Psoas muscle (tissue), 8 donors: ENCODE data around the gene PLG. TPM values are rescaled to one million over a fixed set of nuclear protein-coding genes. Genes with fewer than 3 reads are reported as not detected.
"Not testable (repeated sequence)": the region's sequence is repeated elsewhere in the genome, so short reads cannot be mapped to it uniquely, and the experiment has no call there.

ENCODE experiments used
- ATAC-seq, 4 donors: fragments of 200-7000 bp; cut with Tn5 transposase; one replicate each; pipeline ENCODE4 v1.9.1; 2020; ENCODE audit warnings: moderate library complexity in 3 of 4, mild to moderate bottlenecking in 2 of 4
- DNase-seq, 2 donors: peaks; one replicate each; pipeline ENCODE4 v3.0.0-alpha.2; 2020
- H3K27ac ChIP-seq: fragments of 200-600 bp; one replicate; pipeline ENCODE4 v1.8.0; 2022
- H3K27me3 ChIP-seq, 3 donors: fragments of 200-600 bp in 1 of 3; one replicate each; pipeline versions ENCODE4 v1.6.1 to v1.8.0; 2013 to 2022; ENCODE audit warnings: low read length in 2 of 3, mild to moderate bottlenecking in 2 of 3, moderate library complexity in 1 of 3; ENCODE audit not compliant: insufficient read depth in 3 of 3
- H3K36me3 ChIP-seq, 2 donors: fragments of 200-600 bp in 1 of 2; one replicate each; pipeline versions ENCODE4 v1.6.1 to v1.8.0; 2013 to 2022; ENCODE audit warnings: low read depth in 1 of 2, mild to moderate bottlenecking in 1 of 2, moderate library complexity in 1 of 2; ENCODE audit not compliant: insufficient read depth in 1 of 2
- H3K4me1 ChIP-seq: fragments of 200-600 bp; one replicate; pipeline ENCODE4 v1.8.0; 2022
- H3K4me3 ChIP-seq: fragments of 200-600 bp; one replicate; pipeline ENCODE4 v1.8.0; 2022; ENCODE audit warnings: mild to moderate bottlenecking
- H3K9me3 ChIP-seq: fragments of 200-600 bp; one replicate; pipeline ENCODE4 v1.8.0; 2022
- WGBS, 3 donors: extraction: QIAGEN DNeasy Blood & Tissue Kit; methylation state at CpG; one replicate each; pipeline versions ENCODE4 v1.1.6 to v1.1.7; 2013; 5-methylcytosine and 5-hydroxymethylcytosine counted together
- intact Hi-C, 2 donors: fragments of 100-400 bp; cut with DNase I; formaldehyde crosslinking; loops; one replicate each; pipeline versions ENCODE4 v1.11.0 to v1.14.2; 2022
- long read RNA-seq, 2 donors: library from polyadenylated mRNA; unstranded; transcript quantifications; one replicate each; pipeline ENCODE4 v2.0.0, GENCODE V29; 2021
- polyA plus RNA-seq, 3 donors: library from polyadenylated mRNA; stranded (reverse); fragments of 200-250 nt; gene quantifications; one replicate each; pipeline ENCODE4 v1.2.3, GENCODE V29; 2013
- total RNA-seq, 4 donors: library from RNA; stranded (reverse); fragmentation: NEBNext Ultra II Directional in 2 of 4; extraction: Animal tissue kit (Norgen Biotek cat#: 25700) in 2 of 4; gene quantifications; one replicate each; pipeline versions ENCODE4 v1.2.1 to v1.2.4, GENCODE V29; 2021 to 2023
- TF ChIP-seq, protein P1 (sequence below): fragments of 200-600 bp; IDR thresholded peaks from one replicate; pipeline ENCODE4 v1.8.0; 2022; ENCODE audit warnings: antibody characterized with exemption
- donor health status: healthy with polysubstance abuse.
- donor health status: DM: no; HTN: no; CAD: no; lungs with moderate emphysema.
- donor health status: Bipolar disorder and iron deficiency.
- donor health status: healthy.
- donor health status: DM: yes; HTN: yes; CAD: no.
- donor health status: DM: no; HTN: no; CAD: no.
- donor health status: DM: no; HTN: no; CAD: no.
- donor health status: DM: yes; HTN: yes; CAD: no.

Gene PLG
- total RNA-seq (under 1 TPM in 2 of 4 donors, not detected in 2; 0.20 to 0.64 TPM), polyA plus RNA-seq (not detected)
- long read RNA-seq, donor 1 = 0 reads
- long read RNA-seq, donor 2 = 0 reads

DNA sequence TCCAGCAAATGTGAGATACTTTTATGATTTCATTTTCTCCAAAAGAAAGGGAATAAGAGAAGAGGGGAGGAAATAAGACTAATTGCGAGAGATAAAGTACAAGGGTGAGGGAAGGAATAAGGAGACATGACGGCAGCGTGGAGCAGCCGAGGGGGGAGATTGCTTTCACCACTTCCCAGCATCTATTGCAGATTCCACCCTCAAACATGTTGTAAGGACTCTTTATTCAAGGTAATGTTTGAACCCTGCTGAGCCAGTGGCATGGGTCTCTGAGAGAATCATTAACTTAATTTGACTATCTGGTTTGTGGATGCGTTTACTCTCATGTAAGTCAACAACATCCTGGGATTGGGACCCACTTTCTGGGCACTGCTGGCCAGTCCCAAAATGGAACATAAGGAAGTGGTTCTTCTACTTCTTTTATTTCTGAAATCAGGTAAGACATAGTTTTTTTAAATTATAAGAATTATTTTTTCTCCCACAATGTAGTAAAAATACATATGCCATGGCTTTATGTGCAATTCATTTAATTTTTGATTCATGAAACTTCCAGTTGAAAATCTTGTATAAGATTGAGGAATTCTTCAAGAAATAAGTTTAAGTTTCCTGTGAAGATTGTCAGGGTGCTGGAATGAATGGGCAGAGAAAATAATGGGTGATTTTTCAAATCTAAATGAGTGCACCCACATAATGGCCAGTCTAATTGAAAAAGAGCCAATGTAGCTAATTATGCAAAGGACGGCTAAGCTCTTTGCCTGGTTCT is at the start of gene PLG:
Gene PLG, plus strand, starts transcription at position 327 of the 763 bp plus-strand sequence. Its CDS starts 61 bp downstream, at position 388.
- H3K4me3 ChIP-seq, H3K27ac ChIP-seq, H3K9me3 ChIP-seq, DNase-seq, H3K4me1 ChIP-seq, H3K27me3 ChIP-seq, ATAC-seq, H3K36me3 ChIP-seq, intact Hi-C loops: not testable (repeated sequence)
- WGBS, 3 donors = 90 to 95% (median 94%) methylated on average over 6 of the region's 6 CpGs

DNA sequence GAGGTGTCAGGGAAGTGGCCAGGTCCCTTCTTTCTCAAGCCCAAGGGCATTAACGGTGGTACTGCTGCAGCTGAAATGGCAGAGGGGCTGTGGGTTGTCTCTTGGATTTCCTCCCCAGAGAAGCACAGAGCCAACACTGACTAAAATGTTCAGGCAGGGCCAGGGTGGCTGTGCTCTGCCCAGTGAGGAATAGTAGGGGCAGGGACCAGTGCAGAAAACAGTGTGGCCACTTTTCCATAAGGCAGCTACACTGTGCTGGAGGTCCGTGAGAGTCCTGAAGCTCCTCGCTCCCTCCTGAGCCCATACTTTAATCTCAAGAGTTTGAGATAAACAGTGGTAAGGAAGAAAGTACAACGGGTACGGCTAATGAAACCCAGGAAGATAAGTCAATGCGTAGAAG is 42.5 kb upstream of the PLG start:
- intact Hi-C loops = no loop called here
- no peaks in the 10 kb centered on the region for H3K36me3 ChIP-seq
- no peaks in the 10 kb centered on the region for H3K9me3 ChIP-seq
- no peak for ATAC-seq
- H3K27me3 ChIP-seq = no peaks in the 10 kb centered on the region
- H3K4me1 ChIP-seq = no peaks in the 10 kb centered on the region
- TF ChIP-seq, protein P1, sequence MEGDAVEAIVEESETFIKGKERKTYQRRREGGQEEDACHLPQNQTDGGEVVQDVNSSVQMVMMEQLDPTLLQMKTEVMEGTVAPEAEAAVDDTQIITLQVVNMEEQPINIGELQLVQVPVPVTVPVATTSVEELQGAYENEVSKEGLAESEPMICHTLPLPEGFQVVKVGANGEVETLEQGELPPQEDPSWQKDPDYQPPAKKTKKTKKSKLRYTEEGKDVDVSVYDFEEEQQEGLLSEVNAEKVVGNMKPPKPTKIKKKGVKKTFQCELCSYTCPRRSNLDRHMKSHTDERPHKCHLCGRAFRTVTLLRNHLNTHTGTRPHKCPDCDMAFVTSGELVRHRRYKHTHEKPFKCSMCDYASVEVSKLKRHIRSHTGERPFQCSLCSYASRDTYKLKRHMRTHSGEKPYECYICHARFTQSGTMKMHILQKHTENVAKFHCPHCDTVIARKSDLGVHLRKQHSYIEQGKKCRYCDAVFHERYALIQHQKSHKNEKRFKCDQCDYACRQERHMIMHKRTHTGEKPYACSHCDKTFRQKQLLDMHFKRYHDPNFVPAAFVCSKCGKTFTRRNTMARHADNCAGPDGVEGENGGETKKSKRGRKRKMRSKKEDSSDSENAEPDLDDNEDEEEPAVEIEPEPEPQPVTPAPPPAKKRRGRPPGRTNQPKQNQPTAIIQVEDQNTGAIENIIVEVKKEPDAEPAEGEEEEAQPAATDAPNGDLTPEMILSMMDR = no peak
- no peak overlapping the region for H3K4me3 ChIP-seq
- WGBS, 3 donors = 83 to 86% (median 85%) methylated on average over 6 of the region's 6 CpGs
- no peak overlapping the region for H3K27ac ChIP-seq
- no peak for DNase-seq

DNA sequence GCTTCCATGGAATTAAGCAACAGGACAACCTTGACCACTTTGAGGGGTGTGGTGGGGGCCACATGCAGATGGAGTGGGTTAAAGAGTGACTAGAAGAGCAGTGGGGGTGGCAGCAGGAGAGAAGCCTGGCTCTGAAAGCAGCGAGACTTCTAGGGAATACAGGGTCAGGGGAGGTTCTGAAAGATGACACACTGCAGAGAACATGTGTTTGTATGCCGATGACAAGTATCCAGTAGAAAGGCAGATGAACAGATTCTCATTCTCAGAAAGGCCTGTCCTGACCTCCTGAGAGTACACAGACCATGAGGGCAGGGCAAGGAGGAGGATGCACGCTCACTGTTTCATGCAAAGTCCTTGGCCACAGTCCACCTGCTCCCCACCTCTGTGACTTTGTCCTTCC is 40.8 kb upstream of the PLG start:
- Histone ChIP-seq H3K27me3 (no peaks in the 10 kb centered on the region), H3K4me3 (no peak overlapping the region), H3K4me1 (no peaks in the 10 kb centered on the region), H3K27ac (no peak overlapping the region), H3K36me3 (no peaks in the 10 kb centered on the region), H3K9me3 (no peaks in the 10 kb centered on the region)
- TF ChIP-seq, protein P1 = no peak
- intact Hi-C loops = no loop called here
- ATAC-seq (no peak), DNase-seq (no peak)
- WGBS, 3 donors = 26 to 51% (median 35%) methylated on average over 3 of the region's 3 CpGs

DNA sequence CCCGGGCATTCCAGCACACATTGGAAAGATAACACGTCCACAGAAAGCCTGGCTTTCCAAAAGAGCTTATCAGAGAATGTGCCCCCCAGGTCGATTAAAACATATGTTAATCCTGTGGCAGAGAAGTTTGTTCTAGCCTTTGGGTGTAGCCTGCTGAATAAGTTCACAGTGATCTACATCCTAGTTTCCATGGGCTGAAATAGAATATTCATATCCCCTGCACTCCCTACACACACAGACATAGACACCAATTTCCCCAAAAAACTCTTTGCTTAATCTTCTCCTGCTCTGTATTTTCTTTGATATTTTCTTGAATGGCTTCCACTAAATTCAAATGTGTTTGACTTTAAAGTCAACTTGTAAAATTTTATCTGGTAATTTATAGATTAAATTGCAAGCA is 39.6 kb upstream of the PLG start:
- ATAC-seq = no peak

DNA sequence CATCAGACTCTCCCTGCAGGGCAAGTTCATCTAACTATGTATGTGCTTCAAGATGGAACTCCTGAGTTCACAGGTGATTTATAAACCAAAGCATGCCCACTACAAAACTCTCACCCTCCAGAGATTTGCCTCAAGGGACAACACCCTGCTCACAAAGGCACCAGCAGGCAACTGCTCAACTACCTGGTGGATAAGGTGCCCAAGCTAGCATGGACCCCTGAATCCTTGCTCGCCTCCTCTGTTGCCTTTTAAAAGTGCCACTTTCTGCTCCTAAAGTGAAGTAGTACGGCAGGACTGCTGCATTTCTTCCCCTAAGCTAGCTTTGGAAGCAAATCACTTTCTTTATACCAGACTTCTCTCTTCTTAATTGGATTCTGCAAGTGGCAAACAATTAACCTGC is 39.2 kb upstream of the PLG start:
- TF ChIP-seq, protein P1 = no peak
- H3K27me3 ChIP-seq = no peaks in the 10 kb centered on the region
- ATAC-seq = no peak
- no peaks in the 10 kb centered on the region for H3K36me3 ChIP-seq
- 69 to 71% (median 71%) methylated on average over 2 of the region's 2 CpGs for WGBS, 3 donors
- no peak overlapping the region for H3K27ac ChIP-seq
- H3K4me3 ChIP-seq = no peak overlapping the region
- H3K4me1 ChIP-seq = no peaks in the 10 kb centered on the region
- intact Hi-C loops = no loop called here
- no peaks in the 10 kb centered on the region for H3K9me3 ChIP-seq
- DNase-seq = no peak

More for the DNA sequence above, 39.6 kb upstream of the PLG start:
- Histone ChIP-seq H3K4me1 (no peaks in the 10 kb centered on the region), H3K27me3 (no peaks in the 10 kb centered on the region), H3K9me3 (no peaks in the 10 kb centered on the region), H3K4me3 (no peak overlapping the region), H3K27ac (no peak overlapping the region), H3K36me3 (no peaks in the 10 kb centered on the region)
- TF ChIP-seq, protein P1 = no peak
- WGBS, 3 donors = 32 to 40% (median 39%) methylated on average over 3 of the region's 3 CpGs
- intact Hi-C loops = no loop called here
- DNase-seq = no peak

DNA sequence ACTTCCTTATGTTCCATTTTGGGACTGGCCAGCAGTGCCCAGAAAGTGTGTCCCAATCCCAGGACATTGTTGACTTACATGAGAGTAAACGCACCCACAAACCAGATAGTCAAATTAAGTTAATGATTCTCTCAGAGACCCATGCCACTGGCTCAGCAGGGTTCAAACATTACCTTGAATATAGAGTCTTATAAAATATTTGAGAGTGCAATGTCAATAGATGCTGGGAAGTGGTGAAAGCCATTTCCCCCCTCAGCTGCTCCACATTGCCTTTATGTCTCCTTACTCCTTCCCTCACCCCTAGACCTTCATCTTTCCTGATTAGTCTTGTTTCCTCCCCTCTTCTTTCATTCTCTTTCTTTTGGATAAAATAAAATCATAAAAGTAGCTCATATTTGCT is 37.8 kb upstream of the PLG start, which contains the start of gene LPA:
Gene LPA, minus strand, starts transcription at position 78 of the 400 bp plus-strand sequence. Its CDS starts 61 bp downstream, at position 17.
- WGBS, 3 donors = 90 to 100% (median 91%) methylated on average over 1 of the region's 1 CpG
- H3K27me3 ChIP-seq, DNase-seq, H3K27ac ChIP-seq, H3K36me3 ChIP-seq, H3K9me3 ChIP-seq, H3K4me3 ChIP-seq, intact Hi-C loops, ATAC-seq, H3K4me1 ChIP-seq: not testable (repeated sequence)
